Head of caudate nucleus (tissue), 42 donors: ENCODE data around the gene TRMT1L.

Experiments
- DNase-seq, 42 donors: peaks; one replicate each; pipeline versions ENCODE4 v3.0.0 to v3.0.0-alpha.2; 2020 to 2021; ENCODE audit warnings: mixed read lengths in 7 of 42
- intact Hi-C: fragments of 100-400 bp; cut with DNase I; formaldehyde crosslinking; loops from one replicate; pipeline ENCODE4 v1.15.0; 2022

The TRMT1L gene

DNA sequence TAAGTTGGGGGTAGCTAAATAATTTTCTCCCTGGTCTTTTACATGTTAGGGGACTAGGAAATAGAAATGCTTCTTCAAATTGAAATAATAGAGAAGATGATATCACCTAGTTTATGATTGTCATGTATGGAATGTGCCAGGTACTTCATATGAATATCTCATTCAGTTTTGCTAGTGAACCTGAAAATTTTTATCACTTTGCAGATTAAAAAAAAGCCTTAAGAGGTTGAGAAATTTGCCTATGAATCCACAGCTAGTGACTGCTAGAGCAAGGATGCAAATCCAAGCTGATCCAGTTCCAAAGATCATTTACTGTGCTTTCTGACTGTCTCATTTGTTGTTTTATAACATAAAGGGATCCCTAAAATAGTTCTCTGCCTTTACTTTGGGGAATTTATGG lies 86.7 kb downstream of the TRMT1L start:
- DNase-seq: no peak
- intact Hi-C loops: no loop called here

DNA sequence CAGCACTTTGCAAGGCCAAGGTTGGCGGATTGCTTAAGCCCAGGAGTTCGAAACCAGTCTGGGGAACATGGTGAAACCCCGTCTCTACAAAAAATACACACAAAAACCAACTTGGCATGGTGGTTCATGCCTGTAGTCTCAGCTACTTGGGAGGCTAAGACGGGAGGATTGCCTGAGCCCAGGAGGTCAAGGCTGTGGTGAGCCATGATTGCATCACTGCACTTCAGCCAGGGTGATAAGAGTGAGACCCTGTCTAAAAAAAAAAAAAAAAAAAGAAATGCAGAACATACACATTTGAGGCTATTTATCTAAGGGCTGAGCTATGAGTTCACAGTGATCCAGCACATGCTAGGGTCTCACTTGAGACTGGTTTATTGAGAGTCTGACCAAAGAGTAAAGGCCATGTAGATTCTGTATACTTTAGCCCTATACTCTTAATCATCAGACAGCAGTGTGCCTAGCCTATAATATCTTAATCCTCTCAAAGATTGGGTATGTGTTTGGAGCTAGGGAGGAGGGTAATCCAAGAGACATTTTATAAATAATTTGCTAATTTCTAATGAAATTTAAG lies 87.5 kb downstream of the TRMT1L start:
- DNase-seq: no peak
- intact Hi-C loops: no loop called here

DNA sequence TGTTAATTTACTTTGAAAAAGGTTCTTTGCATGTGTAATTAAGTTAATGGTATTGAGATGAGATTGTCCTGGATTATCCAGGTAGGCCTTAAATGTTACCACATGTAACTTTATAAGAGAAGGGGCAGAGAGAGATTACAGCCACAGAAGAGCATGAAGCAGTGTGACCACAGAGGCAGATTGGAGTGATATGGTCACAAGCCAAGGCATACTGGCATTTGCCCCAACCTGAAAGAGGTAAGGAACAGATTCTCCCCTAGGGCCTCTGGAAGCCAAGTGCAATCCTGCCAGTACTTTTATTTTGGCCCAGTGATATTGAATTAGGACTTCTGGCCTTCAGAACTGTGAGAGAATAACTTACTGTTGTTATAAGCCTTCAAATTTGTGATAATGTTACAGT lies 88.4 kb downstream of the TRMT1L start:
- no peak for DNase-seq
- intact Hi-C loops: no loop called here
